ENCODE measurements around the gene SIRT2. TPM values are rescaled to one million over a fixed set of nuclear protein-coding genes. Genes with fewer than 3 reads are reported as not detected.

SIRT2 gene
- total and polyA plus RNA-seq, 12 donors = 46.4 to 145 (median 67.9) TPM

- no peak for TF ChIP-seq POLR2A (IDR thresholded peaks at IDR 0.05)
- TF ChIP-seq, protein P1, sequence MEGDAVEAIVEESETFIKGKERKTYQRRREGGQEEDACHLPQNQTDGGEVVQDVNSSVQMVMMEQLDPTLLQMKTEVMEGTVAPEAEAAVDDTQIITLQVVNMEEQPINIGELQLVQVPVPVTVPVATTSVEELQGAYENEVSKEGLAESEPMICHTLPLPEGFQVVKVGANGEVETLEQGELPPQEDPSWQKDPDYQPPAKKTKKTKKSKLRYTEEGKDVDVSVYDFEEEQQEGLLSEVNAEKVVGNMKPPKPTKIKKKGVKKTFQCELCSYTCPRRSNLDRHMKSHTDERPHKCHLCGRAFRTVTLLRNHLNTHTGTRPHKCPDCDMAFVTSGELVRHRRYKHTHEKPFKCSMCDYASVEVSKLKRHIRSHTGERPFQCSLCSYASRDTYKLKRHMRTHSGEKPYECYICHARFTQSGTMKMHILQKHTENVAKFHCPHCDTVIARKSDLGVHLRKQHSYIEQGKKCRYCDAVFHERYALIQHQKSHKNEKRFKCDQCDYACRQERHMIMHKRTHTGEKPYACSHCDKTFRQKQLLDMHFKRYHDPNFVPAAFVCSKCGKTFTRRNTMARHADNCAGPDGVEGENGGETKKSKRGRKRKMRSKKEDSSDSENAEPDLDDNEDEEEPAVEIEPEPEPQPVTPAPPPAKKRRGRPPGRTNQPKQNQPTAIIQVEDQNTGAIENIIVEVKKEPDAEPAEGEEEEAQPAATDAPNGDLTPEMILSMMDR (IDR thresholded peaks at IDR 0.05) = no peak
- DNase-seq = no peak
- intact Hi-C loops (cut with DNase I) = no loop called here
- Histone ChIP-seq H3K27ac (peak overlapping the region in 1 of 5 donors; percentile 6), H3K9me3 (replicated peaks in 1 of 3) (no peaks in the 10 kb centered on the region), H3K27me3 (no peaks in the 10 kb centered on the region), H3K4me1 (replicated peaks in 1 of 2) (peaks cover 11 to 16% of the 10 kb centered on the region in 2 donors), H3K4me3 (peak overlapping the region in 2 of 4 donors; percentile 18 to 58), H3K36me3 (replicated peaks in 1 of 2) (no peaks in the 10 kb centered on the region)
- WGBS, 4 donors = 13 to 15% (median 14%) methylated on average over 10 to 34 of the region's 34 CpGs
Measured at GRCh38 chr19:38869160-38869835, 30.1 kb downstream of the SIRT2 start.

DNA sequence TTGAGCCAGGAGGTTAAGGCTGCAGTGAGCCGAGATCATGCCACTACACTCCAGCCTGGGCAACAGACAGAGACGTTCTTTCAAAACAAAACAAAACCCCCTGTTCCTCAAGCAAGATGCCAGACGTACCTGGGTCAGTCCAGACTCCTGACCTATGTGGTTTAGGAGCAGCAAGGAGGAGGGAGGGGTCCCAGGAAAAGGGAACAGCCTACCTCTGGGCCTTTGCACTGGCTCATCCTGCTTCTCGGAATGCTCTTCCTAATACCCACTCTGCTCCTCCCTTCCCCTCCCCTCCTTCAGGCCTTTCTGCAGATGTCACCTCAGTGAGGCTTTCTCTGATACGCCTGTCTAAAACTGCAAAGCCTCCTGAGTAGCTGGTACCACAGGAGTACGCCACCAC lies 30.9 kb downstream of the SIRT2 start:
- Histone ChIP-seq H3K9me3 (replicated peaks in 1 of 3) (no peaks in the 10 kb centered on the region), H3K4me3 (no peak overlapping the region), H3K4me1 (replicated peaks in 1 of 2) (peaks cover 11 to 16% of the 10 kb centered on the region in 2 donors), H3K36me3 (replicated peaks in 1 of 2) (no peaks in the 10 kb centered on the region), H3K27ac (no peak overlapping the region), H3K27me3 (no peaks in the 10 kb centered on the region)
- TF ChIP-seq POLR2A (IDR thresholded peaks at IDR 0.05) = no peak
- TF ChIP-seq, protein P1 (IDR thresholded peaks at IDR 0.05) = no peak
- intact Hi-C loops (cut with DNase I) = no loop called here
- no peak for DNase-seq
- 90 to 99% (median 92%) methylated on average over 6 of the region's 6 CpGs for WGBS, 4 donors

- intact Hi-C loops (cut with DNase I) = no loop called here
- H3K36me3 ChIP-seq (replicated peaks in 1 of 2) = no peaks in the 10 kb centered on the region
- DNase-seq = no peak
- no peak overlapping the region for H3K27ac ChIP-seq
- H3K4me3 ChIP-seq = no peak overlapping the region
- WGBS, 4 donors = 76 to 85% (median 85%) methylated on average over 10 of the region's 10 CpGs
- TF ChIP-seq, protein P1 (IDR thresholded peaks at IDR 0.05) = no peak
- no peak for TF ChIP-seq POLR2A (IDR thresholded peaks at IDR 0.05)
- peaks cover 13 to 22% of the 10 kb centered on the region in 2 donors for H3K4me1 ChIP-seq (replicated peaks in 1 of 2)
- no peaks in the 10 kb centered on the region for H3K9me3 ChIP-seq (replicated peaks in 1 of 3)
- H3K27me3 ChIP-seq = no peaks in the 10 kb centered on the region
Measured at GRCh38 chr19:38867171-38867780, 32.1 kb downstream of the SIRT2 start.

- no peaks in the 10 kb centered on the region for H3K36me3 ChIP-seq (replicated peaks in 1 of 2)
- WGBS, 4 donors = 38 to 41% (median 40%) methylated on average over 10 of the region's 10 CpGs
- no peak for TF ChIP-seq POLR2A (IDR thresholded peaks at IDR 0.05)
- TF ChIP-seq, protein P1 (IDR thresholded peaks at IDR 0.05) = no peak
- DNase-seq = peak; percentile 51 to 92 (median 75)
- no peaks in the 10 kb centered on the region for H3K9me3 ChIP-seq (replicated peaks in 1 of 3)
- no peak overlapping the region for H3K4me3 ChIP-seq
- intact Hi-C loops (cut with DNase I) = no loop called here
- peak overlapping the region in 2 of 5 donors; percentile 15 to 52 for H3K27ac ChIP-seq
- H3K27me3 ChIP-seq = no peaks in the 10 kb centered on the region
- H3K4me1 ChIP-seq (replicated peaks in 1 of 2) = peaks cover 6 to 10% of the 10 kb centered on the region in 2 donors
Measured at GRCh38 chr19:38862321-38863059, 36.9 kb downstream of the SIRT2 start.
